ENCODE data around the gene PABPN1. TPM values are rescaled to one million over a fixed set of nuclear protein-coding genes. Genes with fewer than 3 reads are reported as not detected.
A peak's percentile ranks its signal among the peaks of the same experiment; 100 is the strongest.

PABPN1 gene
- total and polyA plus RNA-seq, 4 experiments from 2014 or later, result 91.7 to 196 (median 159) TPM

DNA sequence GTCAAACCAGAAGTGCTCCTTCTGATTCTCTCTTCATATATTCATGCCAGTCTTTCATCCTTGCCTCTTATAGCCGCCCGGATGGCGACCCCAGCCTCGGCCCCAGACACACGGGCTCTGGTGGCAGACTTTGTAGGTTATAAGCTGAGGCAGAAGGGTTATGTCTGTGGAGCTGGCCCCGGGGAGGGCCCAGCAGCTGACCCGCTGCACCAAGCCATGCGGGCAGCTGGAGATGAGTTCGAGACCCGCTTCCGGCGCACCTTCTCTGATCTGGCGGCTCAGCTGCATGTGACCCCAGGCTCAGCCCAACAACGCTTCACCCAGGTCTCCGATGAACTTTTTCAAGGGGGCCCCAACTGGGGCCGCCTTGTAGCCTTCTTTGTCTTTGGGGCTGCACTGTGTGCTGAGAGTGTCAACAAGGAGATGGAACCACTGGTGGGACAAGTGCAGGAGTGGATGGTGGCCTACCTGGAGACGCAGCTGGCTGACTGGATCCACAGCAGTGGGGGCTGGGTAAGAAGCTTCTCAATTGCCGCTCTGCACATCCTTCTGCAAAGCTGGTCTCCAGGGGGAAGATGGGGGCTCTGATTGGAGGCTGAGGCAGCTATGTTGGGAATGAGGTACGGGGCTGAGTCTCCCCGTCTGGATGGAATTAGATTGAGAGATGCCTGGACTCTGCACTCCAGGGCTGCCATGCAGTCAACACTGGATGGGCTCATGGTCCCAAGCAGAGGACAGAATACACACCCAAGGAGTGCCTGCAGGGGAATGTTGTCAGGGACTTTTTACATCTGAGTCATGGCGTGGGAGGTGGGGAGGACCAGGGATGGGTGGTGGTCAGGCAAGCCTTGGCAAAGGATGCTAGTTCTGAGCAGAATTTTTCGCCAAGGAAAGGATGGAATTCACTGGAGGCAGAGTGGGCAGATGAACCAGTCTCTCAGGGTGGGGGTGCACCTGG is 13.3 kb upstream of the PABPN1 start:
- Histone ChIP-seq H3K4me3 (ENCODE audit: low read length in 2 of 2) (no peak overlapping the region), H3K27ac (ENCODE audit: low read depth, low read length) (no peak overlapping the region), H3K4me1 (ENCODE audit: insufficient read depth, low read length) (no peaks in the 10 kb centered on the region), H3K9me3 (ENCODE audit: control insufficient read depth in 1 of 2, low read length in 2 of 2) (no peaks in the 10 kb centered on the region), H3K27me3 (ENCODE audit: insufficient read depth, low read length) (no peaks in the 10 kb centered on the region), H3K36me3 (ENCODE audit: insufficient read depth, low read length) (no peaks in the 10 kb centered on the region)
- CTCF ChIA-PET (ENCODE audit: partially characterized antibody), result interaction anchor here (0.6 kb wide), 1 partner anchor 13 kb away, joined by 3 read pairs; the partner anchor contains the start of gene PABPN1
- H3K27ac Mint-ChIP-seq, result peak overlapping the region in 1 of 7 donors; percentile 26
- peaks cover 0 to 7% (median 3%) of the 10 kb centered on the region in 4 donors for H3K4me1 Mint-ChIP-seq
- POLR2A ChIA-PET (ENCODE audit: partially characterized antibody), result interaction anchor here (1.1 to 9.6 kb wide), 2 partner anchors 13 to 213 kb away, joined by 3 to 373 read pairs; partner anchors contain the start of genes ACIN1, C14orf119 and PABPN1
- peaks cover 17 to 33% of the 10 kb centered on the region in 2 donors for H3K27me3 Mint-ChIP-seq
- H3K9me3 Mint-ChIP-seq, result no peaks in the 10 kb centered on the region
- intact Hi-C loops (cut with micrococcal nuclease), result no loop called here
- no peak for DNase-seq
- no peaks in the 10 kb centered on the region for H3K36me3 Mint-ChIP-seq
- H3K4me3 Mint-ChIP-seq, result no peak overlapping the region

GRCh38 chr14:23308721-23309445 is 12.4 kb upstream of the PABPN1 start:
- POLR2A ChIA-PET (ENCODE audit: partially characterized antibody), result interaction anchor here (9.6 kb wide), 1 partner anchor 12 kb away, joined by 373 read pairs; the partner anchor contains the start of gene PABPN1
- intact Hi-C loops (cut with micrococcal nuclease), result no loop called here

DNA sequence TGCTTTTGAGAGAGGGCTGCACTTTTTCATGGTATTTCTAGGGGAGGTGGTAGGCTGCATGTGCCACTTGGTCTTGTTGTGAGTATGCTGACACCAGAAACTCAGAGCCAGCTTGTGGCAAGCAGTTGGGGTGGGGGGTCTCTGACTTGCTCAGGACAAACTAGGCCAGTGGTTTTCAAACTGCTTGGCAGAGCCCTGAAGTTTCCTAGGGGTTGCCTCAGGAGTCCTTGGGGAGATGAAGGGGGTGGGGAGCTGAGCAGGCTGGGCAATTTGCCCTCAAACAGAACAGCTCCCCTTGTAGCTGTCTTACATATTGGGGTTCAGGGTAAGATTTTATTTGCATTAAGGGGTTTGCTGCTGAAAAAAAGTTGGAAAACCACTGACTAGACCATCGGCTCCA is 10.7 kb upstream of the PABPN1 start:
- peaks cover 14 to 29% of the 10 kb centered on the region in 2 donors for H3K27me3 Mint-ChIP-seq
- Histone ChIP-seq H3K27ac (ENCODE audit: low read depth, low read length) (no peak overlapping the region), H3K27me3 (ENCODE audit: insufficient read depth, low read length) (no peaks in the 10 kb centered on the region), H3K4me1 (ENCODE audit: insufficient read depth, low read length) (no peaks in the 10 kb centered on the region), H3K36me3 (ENCODE audit: insufficient read depth, low read length) (no peaks in the 10 kb centered on the region), H3K4me3 (ENCODE audit: low read length in 2 of 2) (no peak overlapping the region), H3K9me3 (ENCODE audit: control insufficient read depth in 1 of 2, low read length in 2 of 2) (no peaks in the 10 kb centered on the region)
- intact Hi-C loops (cut with micrococcal nuclease), result no loop called here
- ChIA-PET CTCF (ENCODE audit: partially characterized antibody) (interaction anchor here (1.2 kb wide), 1 partner anchor 10 kb away, joined by 4 read pairs; no protein-coding TSS in a partner anchor), POLR2A (ENCODE audit: partially characterized antibody) (interaction anchor here (1.4 to 1.7 kb wide), 2 partner anchors 9 to 11 kb away, joined by 12 to 13 read pairs; partner anchors contain the start of genes PABPN1 and PPP1R3E)
- no peaks in the 10 kb centered on the region for H3K4me1 Mint-ChIP-seq
- DNase-seq, result no peak
- H3K36me3 Mint-ChIP-seq, result no peaks in the 10 kb centered on the region
- no peaks in the 10 kb centered on the region for H3K9me3 Mint-ChIP-seq
- H3K27ac Mint-ChIP-seq, result no peak overlapping the region
- no peak overlapping the region for H3K4me3 Mint-ChIP-seq

More at GRCh38 chr14:23308721-23309445, 12.4 kb upstream of the PABPN1 start:
- Mint-ChIP-seq H3K9me3 (no peaks in the 10 kb centered on the region), H3K27ac (peak overlapping the region in 1 of 7 donors; percentile 59), H3K27me3 (peaks cover 17 to 33% of the 10 kb centered on the region in 2 donors), H3K36me3 (no peaks in the 10 kb centered on the region), H3K4me1 (no peaks in the 10 kb centered on the region), H3K4me3 (no peak overlapping the region)
- CTCF ChIA-PET (ENCODE audit: partially characterized antibody), result no interaction called here
- Histone ChIP-seq H3K27ac (ENCODE audit: low read depth, low read length) (no peak overlapping the region), H3K4me1 (ENCODE audit: insufficient read depth, low read length) (no peaks in the 10 kb centered on the region), H3K36me3 (ENCODE audit: insufficient read depth, low read length) (no peaks in the 10 kb centered on the region), H3K9me3 (ENCODE audit: control insufficient read depth in 1 of 2, low read length in 2 of 2) (no peaks in the 10 kb centered on the region), H3K27me3 (ENCODE audit: insufficient read depth, low read length) (no peaks in the 10 kb centered on the region), H3K4me3 (ENCODE audit: low read length in 2 of 2) (no peak overlapping the region)
- no peak for DNase-seq

DNA sequence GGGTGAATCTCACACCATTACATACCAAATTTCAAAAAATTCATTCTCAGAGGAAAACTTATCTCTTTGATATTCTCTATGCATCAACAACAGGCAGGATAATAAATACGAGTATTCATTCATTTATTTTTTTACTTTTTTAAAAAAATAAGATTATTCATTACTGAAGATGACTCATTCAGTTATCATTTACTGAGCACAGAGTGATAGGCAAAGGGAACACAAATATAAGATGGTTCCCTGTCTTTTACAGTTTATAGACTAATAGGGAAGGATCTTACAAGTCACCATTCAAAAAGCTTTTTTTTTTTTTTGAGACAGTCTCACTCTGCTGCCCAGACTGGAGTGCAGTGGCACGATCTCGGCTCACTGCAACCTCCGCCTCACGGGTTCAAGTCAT is 5.0 kb upstream of the PABPN1 start:
- no peak overlapping the region for H3K27ac Mint-ChIP-seq
- H3K27me3 ChIP-seq (ENCODE audit: insufficient read depth, low read length), result no peaks in the 10 kb centered on the region
- peaks cover 0 to 2% of the 10 kb centered on the region in 2 donors for H3K27me3 Mint-ChIP-seq
- CTCF ChIA-PET (ENCODE audit: partially characterized antibody), result interaction anchor here (0.7 to 0.9 kb wide), 2 partner anchors 11 to 509 kb away, joined by 3 read pairs; no protein-coding TSS in a partner anchor
- no peak overlapping the region for H3K4me3 ChIP-seq (ENCODE audit: low read length in 2 of 2)
- H3K36me3 ChIP-seq (ENCODE audit: insufficient read depth, low read length), result no peaks in the 10 kb centered on the region
- no peak overlapping the region for H3K27ac ChIP-seq (ENCODE audit: low read depth, low read length)
- no peak for DNase-seq
- intact Hi-C loops (cut with micrococcal nuclease), result no loop called here
- peaks cover 0 to 2% (median 0%) of the 10 kb centered on the region in 8 donors for H3K9me3 Mint-ChIP-seq
- no peaks in the 10 kb centered on the region for H3K9me3 ChIP-seq (ENCODE audit: control insufficient read depth in 1 of 2, low read length in 2 of 2)
- peaks cover 0 to 3% of the 10 kb centered on the region in 2 donors for H3K36me3 Mint-ChIP-seq
- H3K4me1 ChIP-seq (ENCODE audit: insufficient read depth, low read length), result peaks cover 10% of the 10 kb centered on the region
- H3K4me1 Mint-ChIP-seq, result peaks cover 7 to 20% (median 12%) of the 10 kb centered on the region in 4 donors
- H3K4me3 Mint-ChIP-seq, result no peak overlapping the region
- POLR2A ChIA-PET (ENCODE audit: partially characterized antibody), result interaction anchor here (9.1 kb wide), 1 partner anchor 11 kb away, joined by 373 read pairs; the partner anchor contains the start of genes BCL2L2 and PPP1R3E

DNA sequence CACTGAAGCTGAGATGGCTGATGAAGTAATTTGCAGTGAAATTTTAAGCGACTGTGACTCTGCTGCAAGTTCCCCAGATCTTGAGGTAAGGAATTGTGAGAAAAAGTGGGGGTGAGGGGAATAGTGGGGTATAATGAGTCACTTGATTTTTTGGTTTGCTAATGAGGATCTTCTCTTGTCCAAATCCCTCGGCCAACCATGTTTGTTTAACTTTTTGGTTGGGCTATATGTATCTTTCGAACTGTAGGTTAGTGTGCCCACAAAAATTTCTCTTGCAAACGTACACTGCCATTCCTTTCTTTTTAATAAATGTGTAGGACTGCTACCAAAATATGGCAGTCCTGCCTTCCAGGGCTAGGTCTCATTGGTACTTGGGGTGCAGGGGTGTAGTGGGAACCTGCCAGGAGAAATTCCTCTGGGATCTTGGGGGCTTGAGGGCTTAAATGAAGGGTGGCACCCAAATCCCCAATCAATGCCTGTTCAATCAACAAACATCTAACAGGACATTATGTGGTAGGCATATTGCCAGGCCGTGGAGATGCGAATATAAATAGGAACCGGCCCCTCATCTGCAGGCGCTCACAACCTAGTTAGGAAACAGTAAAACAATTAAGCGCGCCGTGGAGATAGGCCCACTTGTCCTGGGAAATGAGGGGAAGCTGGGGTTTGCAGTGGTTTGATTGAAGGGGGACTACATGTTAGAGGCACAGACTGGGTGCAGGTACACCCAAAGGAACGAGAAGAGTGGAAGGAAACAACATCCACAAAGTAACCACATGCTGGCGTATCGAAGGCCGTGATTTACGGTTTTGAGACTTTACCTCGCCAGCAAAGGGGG is 1.3 kb upstream of the PABPN1 start:
- peaks cover 19 to 34% of the 10 kb centered on the region in 2 donors for H3K36me3 Mint-ChIP-seq
- Histone ChIP-seq H3K4me1 (ENCODE audit: insufficient read depth, low read length) (peaks cover 29% of the 10 kb centered on the region), H3K36me3 (ENCODE audit: insufficient read depth, low read length) (peaks cover 14% of the 10 kb centered on the region), H3K27ac (ENCODE audit: low read depth, low read length) (peak overlapping the region; percentile 89), H3K27me3 (ENCODE audit: insufficient read depth, low read length) (no peaks in the 10 kb centered on the region), H3K4me3 (ENCODE audit: low read length in 2 of 2) (peak overlapping the region; percentile 4 to 73), H3K9me3 (ENCODE audit: control insufficient read depth in 1 of 2, low read length in 2 of 2) (no peaks in the 10 kb centered on the region)
- POLR2A ChIA-PET (ENCODE audit: partially characterized antibody), result interaction anchor here (0.9 to 9.1 kb wide), 19 partner anchors 8 to 922 kb away, joined by 3 to 373 read pairs (median 7); partner anchors contain the start of genes ACIN1, BCL2L2, C14orf119 and HOMEZ
- H3K27ac Mint-ChIP-seq, result peak overlapping the region; percentile 90 to 99 (median 98)
- DNase-seq, result peak in 1 of 5 donors; percentile 50
- peak overlapping the region; percentile 85 to 94 (median 90) for H3K4me3 Mint-ChIP-seq
- H3K4me1 Mint-ChIP-seq, result peaks cover 18 to 37% (median 27%) of the 10 kb centered on the region in 4 donors
- peaks cover 0 to 2% of the 10 kb centered on the region in 2 donors for H3K27me3 Mint-ChIP-seq
- CTCF ChIA-PET (ENCODE audit: partially characterized antibody), result interaction anchor here (0.9 to 5.7 kb wide), 12 partner anchors 9 to 251 kb away, joined by 3 to 93 read pairs (median 4); partner anchors contain the start of genes HOMEZ and PPP1R3E
- intact Hi-C loops (cut with micrococcal nuclease), result loop anchor here (10.0 kb wide), 1 partner anchor 725 kb away; the partner anchor contains the start of gene ABHD4
- peaks cover 0 to 2% (median 0%) of the 10 kb centered on the region in 8 donors for H3K9me3 Mint-ChIP-seq

Measured in CD4-positive, alpha-beta memory T cell (primary cell).